Measurements from ENCODE around the gene MPZL2. TPM values are rescaled to one million over a fixed set of nuclear protein-coding genes. Genes with fewer than 3 reads are reported as not detected.

The MPZL2 gene
- total and polyA plus RNA-seq, 12 donors, result 0.48 to 14.9 (median 5.1) TPM

- DNase-seq, result no peak
- H3K27ac ChIP-seq, result peak overlapping the region in 1 of 5 donors; percentile 31
- peaks cover 13% of the 10 kb centered on the region for H3K27me3 ChIP-seq
- H3K4me3 ChIP-seq, result no peak overlapping the region
- intact Hi-C loops (cut with DNase I), result no loop called here
- TF ChIP-seq POLR2A (IDR thresholded peaks at IDR 0.05), result no peak
- TF ChIP-seq, protein P1, sequence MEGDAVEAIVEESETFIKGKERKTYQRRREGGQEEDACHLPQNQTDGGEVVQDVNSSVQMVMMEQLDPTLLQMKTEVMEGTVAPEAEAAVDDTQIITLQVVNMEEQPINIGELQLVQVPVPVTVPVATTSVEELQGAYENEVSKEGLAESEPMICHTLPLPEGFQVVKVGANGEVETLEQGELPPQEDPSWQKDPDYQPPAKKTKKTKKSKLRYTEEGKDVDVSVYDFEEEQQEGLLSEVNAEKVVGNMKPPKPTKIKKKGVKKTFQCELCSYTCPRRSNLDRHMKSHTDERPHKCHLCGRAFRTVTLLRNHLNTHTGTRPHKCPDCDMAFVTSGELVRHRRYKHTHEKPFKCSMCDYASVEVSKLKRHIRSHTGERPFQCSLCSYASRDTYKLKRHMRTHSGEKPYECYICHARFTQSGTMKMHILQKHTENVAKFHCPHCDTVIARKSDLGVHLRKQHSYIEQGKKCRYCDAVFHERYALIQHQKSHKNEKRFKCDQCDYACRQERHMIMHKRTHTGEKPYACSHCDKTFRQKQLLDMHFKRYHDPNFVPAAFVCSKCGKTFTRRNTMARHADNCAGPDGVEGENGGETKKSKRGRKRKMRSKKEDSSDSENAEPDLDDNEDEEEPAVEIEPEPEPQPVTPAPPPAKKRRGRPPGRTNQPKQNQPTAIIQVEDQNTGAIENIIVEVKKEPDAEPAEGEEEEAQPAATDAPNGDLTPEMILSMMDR (IDR thresholded peaks at IDR 0.05), result no peak
- H3K9me3 ChIP-seq (replicated peaks in 1 of 3), result no peaks in the 10 kb centered on the region
- no peaks in the 10 kb centered on the region for H3K4me1 ChIP-seq (replicated peaks in 1 of 2)
- 66 to 80% (median 74%) methylated on average over 2 of the region's 2 CpGs for WGBS, 4 donors
- H3K36me3 ChIP-seq (replicated peaks in 1 of 2), result no peaks in the 10 kb centered on the region
These were observed 57.0 kb downstream of the MPZL2 start for GRCh38 chr11:118207079-118207478.

DNA sequence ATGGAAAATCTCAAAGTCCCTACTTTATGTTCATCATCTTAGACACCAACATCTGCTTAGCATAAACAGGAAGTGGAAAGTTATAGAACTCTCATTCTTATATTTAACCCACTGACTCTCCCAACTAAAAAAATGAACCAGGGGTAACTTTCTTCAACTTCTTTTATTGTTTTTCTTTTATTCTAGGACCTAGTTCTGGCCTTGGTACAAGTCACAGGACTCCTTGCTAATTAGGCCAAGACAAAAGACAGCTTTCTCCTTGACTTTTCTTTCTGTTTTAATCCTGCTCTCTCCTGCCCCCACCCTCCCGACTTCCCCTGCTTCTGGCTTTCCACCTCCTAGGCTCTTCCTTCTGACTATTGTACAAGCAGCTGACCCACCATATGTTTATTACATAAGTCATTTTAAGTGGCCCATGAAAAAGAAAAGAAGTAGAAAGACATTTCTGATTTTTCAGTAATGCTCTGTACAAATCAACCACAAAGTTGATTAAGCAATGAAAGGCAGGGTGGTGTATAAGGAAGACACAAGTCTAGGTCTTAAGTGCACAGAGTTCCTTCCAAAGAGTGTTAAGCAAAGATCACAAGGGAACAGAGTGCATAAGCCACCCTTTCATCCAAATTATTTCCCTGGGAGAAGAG, 57.6 kb downstream of the MPZL2 start:
- WGBS, 4 donors, result 19 to 26% (median 22%) methylated on average over 1 of the region's 1 CpG
- DNase-seq, result peak in 1 of 7 donors; percentile 8
- intact Hi-C loops (cut with DNase I), result no loop called here
- peak overlapping the region in 2 of 5 donors; percentile 31 to 58 for H3K27ac ChIP-seq
- no peaks in the 10 kb centered on the region for H3K36me3 ChIP-seq (replicated peaks in 1 of 2)
- no peaks in the 10 kb centered on the region for H3K4me1 ChIP-seq (replicated peaks in 1 of 2)
- H3K27me3 ChIP-seq, result peaks cover 13% of the 10 kb centered on the region
- no peak overlapping the region for H3K4me3 ChIP-seq
- TF ChIP-seq POLR2A (IDR thresholded peaks at IDR 0.05), result no peak
- TF ChIP-seq, protein P1 (IDR thresholded peaks at IDR 0.05), result no peak
- no peaks in the 10 kb centered on the region for H3K9me3 ChIP-seq (replicated peaks in 1 of 3)

DNA sequence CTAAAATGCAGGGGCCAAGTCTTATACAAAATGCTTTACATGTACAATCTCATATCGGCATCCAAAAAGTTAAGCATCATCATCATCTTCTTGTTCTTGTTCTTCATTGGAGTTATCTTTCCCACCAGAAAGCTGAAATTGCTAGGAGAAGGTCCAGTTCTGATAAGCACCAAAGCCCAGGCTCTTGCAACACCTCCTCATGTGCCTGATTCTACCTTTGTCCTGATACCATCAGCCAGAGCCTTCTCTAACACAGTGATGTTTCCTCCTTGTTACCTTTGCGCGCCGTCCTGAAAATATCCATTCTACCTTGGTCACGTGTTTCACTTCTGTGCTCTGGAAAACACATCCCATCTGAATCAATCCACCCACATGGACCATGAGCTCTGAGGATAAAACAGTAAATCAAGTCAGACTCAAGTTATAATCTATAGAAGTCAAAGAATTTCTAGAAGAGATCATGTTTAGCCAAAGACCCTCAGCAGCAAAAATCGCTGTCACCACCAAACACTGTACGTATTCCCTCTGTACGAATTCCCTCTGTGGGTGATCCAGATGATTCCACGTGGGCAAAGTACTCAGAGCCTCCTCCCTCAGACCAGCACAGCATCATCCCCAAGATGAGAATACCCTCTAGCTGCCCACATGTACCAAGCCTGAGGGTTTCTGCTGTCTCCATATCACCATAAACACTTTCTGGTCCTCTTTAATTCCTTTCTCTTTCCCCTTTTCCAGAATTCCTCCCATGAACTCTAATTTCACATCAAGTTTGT, 58.3 kb downstream of the MPZL2 start:
- Histone ChIP-seq H3K27me3 (peaks cover 13% of the 10 kb centered on the region), H3K9me3 (replicated peaks in 1 of 3) (no peaks in the 10 kb centered on the region), H3K36me3 (replicated peaks in 1 of 2) (no peaks in the 10 kb centered on the region), H3K4me1 (replicated peaks in 1 of 2) (no peaks in the 10 kb centered on the region), H3K27ac (peak overlapping the region in 2 of 5 donors; percentile 31 to 58), H3K4me3 (no peak overlapping the region)
- 81 to 86% (median 84%) methylated on average over 9 of the region's 9 CpGs for WGBS, 4 donors
- intact Hi-C loops (cut with DNase I), result no loop called here
- no peak for DNase-seq
- TF ChIP-seq, protein P1 (IDR thresholded peaks at IDR 0.05), result no peak
- TF ChIP-seq POLR2A (IDR thresholded peaks at IDR 0.05), result no peak

Small RNA genes within 50 kb of the gene (small RNA-seq; reads per million reads assigned to genes)
- gene HSPE1P18, result 0 reads per million in 2 donors

Other genes starting within 250 kb of the MPZL2 start
- under 1 TPM in 2 of 9 donors, not detected in 7; 0.31 to 0.43 TPM for gene TMPRSS4, start 187.2 kb downstream of the MPZL2 start, total RNA-seq
- under 1 TPM in 2 of 3 donors, not detected in 1; 0.13 to 0.24 TPM for gene TMPRSS4, start 187.2 kb downstream of the MPZL2 start, polyA plus RNA-seq
- under 1 TPM in 4 of 9 donors, not detected in 5; 0.07 to 0.10 (median 0.08) TPM for gene SMIM35, start 177.3 kb downstream of the MPZL2 start, total RNA-seq
- gene SMIM35, start 177.3 kb downstream of the MPZL2 start, polyA plus RNA-seq, result under 1 TPM in 1 of 3 donors, not detected in 2; 0.10 TPM
- gene SCN4B, start 111.5 kb downstream of the MPZL2 start, total RNA-seq, result 10 to 100 TPM in 2 of 9 donors, 1 to 10 TPM in 6, under 1 TPM in 1; 0.17 to 16.9 (median 5.4) TPM
- 1 to 10 TPM; 1.7 to 5.9 (median 1.8) TPM for gene SCN4B, start 111.5 kb downstream of the MPZL2 start, polyA plus RNA-seq
- under 1 TPM; 0.09 to 0.96 (median 0.36) TPM for gene SCN2B, start 87.7 kb downstream of the MPZL2 start, total RNA-seq
- under 1 TPM; 0.10 to 0.84 (median 0.40) TPM for gene SCN2B, start 87.7 kb downstream of the MPZL2 start, polyA plus RNA-seq
- 10 to 100 TPM in 2 of 9 donors, 1 to 10 TPM in 7; 1.8 to 12.6 (median 4.8) TPM for gene JAML, start 39.3 kb downstream of the MPZL2 start, total RNA-seq
- gene JAML, start 39.3 kb downstream of the MPZL2 start, polyA plus RNA-seq, result 10 to 100 TPM in 1 of 3 donors, 1 to 10 TPM in 2; 3.3 to 13.9 (median 4.2) TPM
- gene MPZL3, start 11.9 kb downstream of the MPZL2 start, total RNA-seq, result 1 to 10 TPM in 3 of 9 donors, under 1 TPM in 6; 0.28 to 3.2 (median 0.91) TPM
- 1 to 10 TPM in 1 of 3 donors, under 1 TPM in 2; 0.67 to 1.1 (median 0.71) TPM for gene MPZL3, start 11.9 kb downstream of the MPZL2 start, polyA plus RNA-seq
- 1 to 10 TPM in 5 of 9 donors, under 1 TPM in 2, not detected in 2; 0.63 to 3.4 (median 2.7) TPM for gene CD3E, start 40.4 kb upstream of the MPZL2 start, total RNA-seq
- gene CD3E, start 40.4 kb upstream of the MPZL2 start, polyA plus RNA-seq, result 1 to 10 TPM; 2.2 to 3.4 (median 2.7) TPM
- gene CD3D, start 78.4 kb upstream of the MPZL2 start, total RNA-seq, result 1 to 10 TPM in 7 of 9 donors, under 1 TPM in 2; 0.44 to 8.0 (median 2.2) TPM
- 1 to 10 TPM; 1.6 to 3.0 (median 2.1) TPM for gene CD3D, start 78.4 kb upstream of the MPZL2 start, polyA plus RNA-seq
- gene CD3G, start 80.0 kb upstream of the MPZL2 start, total RNA-seq, result 1 to 10 TPM in 3 of 9 donors, under 1 TPM in 5, not detected in 1; 0.11 to 1.3 (median 0.66) TPM
- under 1 TPM; 0.03 to 0.44 (median 0.40) TPM for gene CD3G, start 80.0 kb upstream of the MPZL2 start, polyA plus RNA-seq
- 10 to 100 TPM; 29.6 to 52.8 (median 35.8) TPM for gene UBE4A, start 95.3 kb upstream of the MPZL2 start, total RNA-seq
- gene UBE4A, start 95.3 kb upstream of the MPZL2 start, polyA plus RNA-seq, result 10 to 100 TPM; 16.1 to 44.9 (median 29.7) TPM
- 100 to 1,000 TPM in 6 of 9 donors, 10 to 100 TPM in 3; 51.8 to 857 (median 300) TPM for gene ATP5MG, start 137.3 kb upstream of the MPZL2 start, total RNA-seq
- gene ATP5MG, start 137.3 kb upstream of the MPZL2 start, polyA plus RNA-seq, result 100 to 1,000 TPM; 205 to 540 (median 367) TPM
- 100 to 1,000 TPM in 1 of 9 donors, 10 to 100 TPM in 8; 34.9 to 107 (median 48.8) TPM for gene KMT2A, start 172.2 kb upstream of the MPZL2 start, total RNA-seq
- 10 to 100 TPM in 2 of 3 donors, 1 to 10 TPM in 1; 9.5 to 19.9 (median 18.4) TPM for gene KMT2A, start 172.2 kb upstream of the MPZL2 start, polyA plus RNA-seq

All from adrenal gland (tissue), 12 donors.